ENCODE results near the gene CCDC86. TPM values are rescaled to one million over a fixed set of nuclear protein-coding genes. Genes with fewer than 3 reads are reported as not detected.
A peak's percentile ranks its signal among the peaks of the same experiment; 100 is the strongest.

Gene CCDC86
- total RNA-seq, 1 donor from 2014 or later, result 3.3 TPM

GRCh38 chr11:60869451-60869825, 27.5 kb downstream of the CCDC86 start:
- TF ChIP-seq EZH2phosphoT487 (IDR thresholded peaks at IDR 0.05), result no peak
- TF ChIP-seq, protein P1, sequence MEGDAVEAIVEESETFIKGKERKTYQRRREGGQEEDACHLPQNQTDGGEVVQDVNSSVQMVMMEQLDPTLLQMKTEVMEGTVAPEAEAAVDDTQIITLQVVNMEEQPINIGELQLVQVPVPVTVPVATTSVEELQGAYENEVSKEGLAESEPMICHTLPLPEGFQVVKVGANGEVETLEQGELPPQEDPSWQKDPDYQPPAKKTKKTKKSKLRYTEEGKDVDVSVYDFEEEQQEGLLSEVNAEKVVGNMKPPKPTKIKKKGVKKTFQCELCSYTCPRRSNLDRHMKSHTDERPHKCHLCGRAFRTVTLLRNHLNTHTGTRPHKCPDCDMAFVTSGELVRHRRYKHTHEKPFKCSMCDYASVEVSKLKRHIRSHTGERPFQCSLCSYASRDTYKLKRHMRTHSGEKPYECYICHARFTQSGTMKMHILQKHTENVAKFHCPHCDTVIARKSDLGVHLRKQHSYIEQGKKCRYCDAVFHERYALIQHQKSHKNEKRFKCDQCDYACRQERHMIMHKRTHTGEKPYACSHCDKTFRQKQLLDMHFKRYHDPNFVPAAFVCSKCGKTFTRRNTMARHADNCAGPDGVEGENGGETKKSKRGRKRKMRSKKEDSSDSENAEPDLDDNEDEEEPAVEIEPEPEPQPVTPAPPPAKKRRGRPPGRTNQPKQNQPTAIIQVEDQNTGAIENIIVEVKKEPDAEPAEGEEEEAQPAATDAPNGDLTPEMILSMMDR (IDR thresholded peaks at IDR 0.05), result no peak
- no peak for TF ChIP-seq EZH2 (IDR thresholded peaks at IDR 0.05)
- H3K27me3 ChIP-seq, result no peaks in the 10 kb centered on the region
- H3K4me3 Mint-ChIP-seq, result no peak overlapping the region
- no peak overlapping the region for H3K4me3 ChIP-seq
- H3K4me1 ChIP-seq, result no peaks in the 10 kb centered on the region
- H3K36me3 Mint-ChIP-seq, result no peaks in the 10 kb centered on the region
- no peak for DNase-seq (ENCODE audit: low spot score)
- H4K20me1 ChIP-seq (ENCODE audit: low read depth), result no peaks in the 10 kb centered on the region
- no peak overlapping the region for H3K27ac Mint-ChIP-seq
- H3F3A ChIP-seq (ENCODE audit: low read depth), result no peaks in the 10 kb centered on the region
- peaks cover 6% of the 10 kb centered on the region for H3K4me1 Mint-ChIP-seq
- H3K9me3 Mint-ChIP-seq, result no peaks in the 10 kb centered on the region
- no peaks in the 10 kb centered on the region for H3K9me3 ChIP-seq (ENCODE audit: low read depth)
- H3K36me3 ChIP-seq, result no peaks in the 10 kb centered on the region
- H3K9ac ChIP-seq, result no peak overlapping the region
- no peak overlapping the region for H3K4me2 ChIP-seq
- peaks cover 4% of the 10 kb centered on the region for H3K27me3 Mint-ChIP-seq (ENCODE audit: insufficient read depth, low read depth)
- no peak overlapping the region for H3K27ac ChIP-seq
- H3K79me2 ChIP-seq (ENCODE audit: low read depth), result no peaks in the 10 kb centered on the region
- H2AFZ ChIP-seq (replicated peaks), result no peak overlapping the region

DNA sequence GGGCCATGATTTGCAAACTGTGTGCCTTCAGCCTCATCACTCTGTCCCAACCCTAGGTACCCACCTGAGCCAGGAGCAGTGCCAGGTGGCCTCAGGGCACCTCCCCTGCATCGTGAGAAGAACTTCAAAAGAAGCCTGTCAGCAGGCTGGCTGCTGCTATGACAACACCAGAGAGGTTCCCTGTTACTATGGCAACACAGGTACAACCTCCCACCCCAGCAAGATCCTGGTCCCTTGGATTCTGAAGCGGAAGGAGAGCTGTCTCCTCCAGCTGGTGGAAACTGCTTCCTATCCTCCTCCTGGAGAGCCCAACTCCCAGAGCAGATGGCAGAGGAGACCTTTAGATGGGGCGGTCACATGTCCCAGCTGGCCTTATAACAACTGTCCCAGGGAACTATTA, 28.4 kb downstream of the CCDC86 start:
- Histone ChIP-seq H3F3A (ENCODE audit: low read depth) (no peaks in the 10 kb centered on the region), H3K4me1 (no peaks in the 10 kb centered on the region), H3K4me3 (no peak overlapping the region), H3K27ac (no peak overlapping the region), H4K20me1 (ENCODE audit: low read depth) (no peaks in the 10 kb centered on the region), H3K9me3 (ENCODE audit: low read depth) (no peaks in the 10 kb centered on the region), H3K79me2 (ENCODE audit: low read depth) (no peaks in the 10 kb centered on the region), H2AFZ (replicated peaks) (no peak overlapping the region), H3K4me2 (no peak overlapping the region), H3K9ac (no peak overlapping the region), H3K36me3 (no peaks in the 10 kb centered on the region), H3K27me3 (no peaks in the 10 kb centered on the region)
- Mint-ChIP-seq H3K27me3 (ENCODE audit: insufficient read depth, low read depth) (peaks cover 4% of the 10 kb centered on the region), H3K36me3 (no peaks in the 10 kb centered on the region), H3K4me1 (peaks cover 6% of the 10 kb centered on the region), H3K27ac (no peak overlapping the region), H3K9me3 (no peaks in the 10 kb centered on the region), H3K4me3 (no peak overlapping the region)
- DNase-seq (ENCODE audit: low spot score), result peak; percentile 11
- TF ChIP-seq EZH2 (IDR thresholded peaks at IDR 0.05) (no peak), EZH2phosphoT487 (IDR thresholded peaks at IDR 0.05) (no peak)
- TF ChIP-seq, protein P1 (IDR thresholded peaks at IDR 0.05), result no peak

GRCh38 chr11:60870733-60871377, 28.9 kb downstream of the CCDC86 start:
- Histone ChIP-seq H3F3A (ENCODE audit: low read depth) (no peaks in the 10 kb centered on the region), H3K9ac (no peak overlapping the region), H3K27ac (no peak overlapping the region), H3K27me3 (no peaks in the 10 kb centered on the region), H3K9me3 (ENCODE audit: low read depth) (no peaks in the 10 kb centered on the region), H4K20me1 (ENCODE audit: low read depth) (no peaks in the 10 kb centered on the region), H3K36me3 (no peaks in the 10 kb centered on the region), H3K4me3 (no peak overlapping the region), H3K4me1 (no peaks in the 10 kb centered on the region), H2AFZ (replicated peaks) (no peak overlapping the region), H3K79me2 (ENCODE audit: low read depth) (no peaks in the 10 kb centered on the region), H3K4me2 (no peak overlapping the region)
- Mint-ChIP-seq H3K9me3 (no peaks in the 10 kb centered on the region), H3K4me3 (no peak overlapping the region), H3K36me3 (no peaks in the 10 kb centered on the region), H3K27ac (no peak overlapping the region), H3K4me1 (peaks cover 6% of the 10 kb centered on the region), H3K27me3 (ENCODE audit: insufficient read depth, low read depth) (peaks cover 4% of the 10 kb centered on the region)
- no peak for DNase-seq (ENCODE audit: low spot score)
- TF ChIP-seq EZH2phosphoT487 (IDR thresholded peaks at IDR 0.05) (no peak), EZH2 (IDR thresholded peaks at IDR 0.05) (no peak)
- TF ChIP-seq, protein P1 (IDR thresholded peaks at IDR 0.05), result no peak
